Cortex of kidney (tissue), 1 donor: Measurements from ENCODE around the gene COA6.

Experiments
- DNase-seq: peaks from one replicate; lab custom pipeline; 2025; lab: John Stamatoyannopoulos, UW

COA6 gene

DNA sequence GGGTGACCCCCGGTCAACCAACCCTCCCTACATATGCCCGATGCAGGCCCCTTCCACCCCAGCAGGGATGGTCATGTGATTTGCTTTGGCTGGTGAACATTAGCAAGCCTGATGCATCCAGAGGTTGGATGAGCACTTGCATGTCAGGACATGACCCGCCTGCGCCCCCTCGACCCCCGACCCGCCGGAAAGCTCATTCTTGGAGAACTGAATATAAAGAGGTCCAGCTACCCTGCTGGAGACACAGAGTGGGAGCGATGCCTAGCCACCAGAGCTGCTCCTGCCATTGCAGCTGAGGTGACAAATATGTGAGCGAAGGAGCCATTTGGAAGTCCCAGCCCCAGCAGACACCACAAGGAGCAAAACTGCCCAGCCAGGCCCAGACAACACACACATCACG lies 39.6 kb downstream of the COA6 start:
- no peak for DNase-seq

DNA sequence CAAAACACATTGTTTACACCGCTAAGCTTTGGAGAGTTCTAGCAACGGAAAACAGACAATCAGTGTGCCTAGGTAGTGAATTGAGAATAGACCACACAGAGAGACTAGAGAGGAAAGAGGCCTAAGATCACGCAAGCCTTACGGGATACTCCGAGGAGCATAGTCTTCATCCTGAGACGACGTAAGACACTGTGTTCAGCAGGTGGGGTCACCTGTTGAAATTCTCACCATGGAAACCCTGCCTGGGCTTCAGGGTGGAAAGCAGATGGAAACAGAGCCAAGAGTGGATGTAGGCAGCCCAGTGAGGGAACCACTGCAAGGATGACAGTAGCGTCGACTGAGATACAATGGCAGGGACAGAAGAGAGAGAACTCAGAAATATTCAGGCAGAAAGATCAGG lies 40.2 kb downstream of the COA6 start:
- no peak for DNase-seq

- no peak for DNase-seq
Observed at GRCh38 chr1:234413990-234414389, 40.7 kb downstream of the COA6 start.

GRCh38 chr1:234427950-234428646 lies 54.8 kb downstream of the COA6 start:
- DNase-seq, result no peak

DNA sequence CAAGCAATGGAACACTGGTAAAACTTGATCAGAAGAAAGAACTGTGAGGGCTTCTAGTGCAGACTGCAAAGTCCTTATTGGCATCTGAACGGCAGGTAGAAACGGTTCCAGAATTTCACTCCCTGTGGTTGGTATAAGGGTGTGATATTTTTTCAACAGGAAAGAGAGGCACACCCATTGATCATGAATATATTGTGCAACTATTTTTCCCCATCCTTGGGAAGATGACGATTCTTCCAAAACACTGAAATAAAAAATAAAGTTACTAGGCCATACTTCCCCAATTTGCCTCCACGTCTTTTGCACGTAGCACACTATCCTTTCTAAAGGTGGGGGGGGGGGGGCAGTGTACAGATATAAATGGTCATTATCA lies 56.2 kb downstream of the COA6 start:
- DNase-seq, result no peak

DNA sequence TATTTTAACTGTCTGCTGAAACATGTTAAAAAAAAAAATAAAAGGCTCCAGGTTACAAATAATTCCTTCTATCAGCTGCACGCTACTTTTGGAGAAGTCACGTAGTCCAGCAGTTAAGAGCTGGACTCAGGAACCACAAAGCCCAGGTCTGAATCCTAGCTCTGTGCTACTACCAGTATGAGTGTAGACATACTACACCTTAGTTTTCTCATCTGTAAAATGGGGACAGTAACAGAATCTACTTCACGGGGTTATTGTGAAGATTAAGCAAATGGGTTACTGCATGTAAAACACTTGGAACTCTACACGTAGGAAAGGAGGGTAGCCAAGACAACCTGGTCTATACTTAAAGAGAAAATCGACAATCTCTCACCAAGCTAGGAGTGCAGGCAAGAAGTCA lies 57.4 kb downstream of the COA6 start:
- DNase-seq, result no peak

GRCh38 chr1:234431255-234431654 lies 58.0 kb downstream of the COA6 start:
- DNase-seq, result no peak

DNA sequence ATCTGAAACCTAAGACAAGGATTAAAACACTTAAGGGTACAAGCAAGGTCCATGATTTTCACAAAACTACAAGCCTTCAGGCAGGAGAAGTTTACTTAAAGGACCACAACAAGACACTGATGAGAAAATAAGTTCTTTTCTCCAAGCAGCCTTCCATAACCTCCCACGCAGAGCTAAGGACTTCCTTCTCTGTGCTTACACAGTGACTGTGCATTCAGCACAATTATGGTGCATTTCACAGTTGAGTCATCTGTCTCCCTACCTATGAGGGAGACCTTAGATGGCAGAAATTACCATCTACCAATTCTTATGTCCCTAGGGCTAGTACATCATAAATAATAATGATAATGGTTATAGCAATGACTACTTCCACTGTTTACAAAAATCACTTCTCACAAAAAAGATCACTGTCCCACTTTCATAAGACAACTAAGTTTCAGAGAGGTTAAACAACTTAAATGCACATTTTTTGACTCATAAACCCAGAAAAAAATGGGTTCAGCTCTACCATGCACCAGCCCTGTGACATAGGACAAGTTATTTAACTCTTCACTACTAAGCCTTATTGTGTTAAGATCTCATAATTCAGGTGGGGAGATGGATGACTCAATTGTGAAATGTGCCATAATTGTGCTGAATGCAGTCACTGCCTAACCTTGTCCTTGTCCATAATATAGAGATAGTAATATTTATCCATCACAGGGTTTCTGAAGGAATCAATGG lies 60.5 kb downstream of the COA6 start:
- DNase-seq, result no peak
